Loucy (cell line): ENCODE data around the gene HMGB3.

Source experiments
- H2AFZ ChIP-seq: fragments of 200-600 bp; sonication (generic); 2 replicates; pipeline ENCODE4 v1.6.0; 2016; ENCODE audit warnings: antibody characterized with exemption, mild to moderate bottlenecking, low read length, moderate library complexity
- H3F3A ChIP-seq: fragments of 200-600 bp; 2 replicates; pipeline ENCODE4 v1.6.0; 2016; ENCODE audit warnings: antibody characterized with exemption, low read depth, mild to moderate bottlenecking
- H3K27me3 ChIP-seq: fragments of 200-600 bp; sonication (generic); 2 replicates; pipeline ENCODE4 v1.6.1; 2014; ENCODE audit warnings: low read length, mild to moderate bottlenecking; ENCODE audit not compliant: insufficient read depth, poor library complexity, severe bottlenecking
- H3K36me3 ChIP-seq: fragments of 200-600 bp; sonication (generic); 2 replicates; pipeline ENCODE4 v1.6.1; 2016; ENCODE audit warnings: low read length; ENCODE audit not compliant: insufficient read depth
- H3K4me1 ChIP-seq: fragments of 200-600 bp; sonication (generic); 2 replicates; pipeline ENCODE4 v1.5.1; 2014; ENCODE audit warnings: low read length, mild to moderate bottlenecking; ENCODE audit not compliant: insufficient read depth, poor library complexity, severe bottlenecking
- H3K4me2 ChIP-seq: fragments of 200-600 bp; sonication (generic); 2 replicates; pipeline ENCODE4 v1.6.0; 2014; ENCODE audit warnings: antibody characterized with exemption, low read length, low read depth, mild to moderate bottlenecking; ENCODE audit not compliant: poor library complexity, severe bottlenecking
- H3K4me3 ChIP-seq: fragments of 200-600 bp; sonication (generic); 2 replicates; pipeline ENCODE4 v1.5.1; 2014; ENCODE audit warnings: low read length, mild to moderate bottlenecking, mixed read lengths; ENCODE audit not compliant: poor library complexity, severe bottlenecking
- H3K79me2 ChIP-seq: fragments of 200-600 bp; sonication (generic); 2 replicates; pipeline ENCODE4 v1.6.1; 2014; ENCODE audit warnings: low read length; ENCODE audit not compliant: insufficient read depth
- H3K9ac ChIP-seq: fragments of 200-600 bp; sonication (generic); 2 replicates; pipeline ENCODE4 v1.6.0; 2014; ENCODE audit warnings: mild to moderate bottlenecking, low read depth, low read length, moderate library complexity; ENCODE audit not compliant: poor library complexity, severe bottlenecking
- H3K9me2 ChIP-seq: fragments of 200-600 bp; sonication (generic); replicated peaks from 2 replicates; pipeline ENCODE4 v1.6.1; 2016; ENCODE audit warnings: low read depth, low read length, mixed read lengths
- H3K9me3 ChIP-seq: fragments of 200-600 bp; sonication (generic); 2 replicates; pipeline ENCODE4 v1.6.1; 2014; ENCODE audit warnings: mild to moderate bottlenecking, antibody characterized with exemption, low read length, low read depth; ENCODE audit not compliant: insufficient read depth
- H4K20me1 ChIP-seq: fragments of 200-600 bp; sonication (generic); 2 replicates; pipeline ENCODE4 v1.6.0; 2014; ENCODE audit warnings: antibody characterized with exemption, low read length, mild to moderate bottlenecking; ENCODE audit not compliant: insufficient read depth, poor library complexity, severe bottlenecking
- EZH2phosphoT487 ChIP-seq: fragments of 200-600 bp; IDR thresholded peaks from 2 replicates; pipeline ENCODE4 v1.6.1; 2018; ENCODE audit warnings: antibody characterized with exemption, mild to moderate bottlenecking, moderate library complexity, borderline replicate concordance
- TF ChIP-seq, protein P1 (sequence below): fragments of 200-600 bp; sonication (generic); conservative IDR thresholded peaks from 2 replicates; pipeline ENCODE4 v1.5.1; 2014; ENCODE audit warnings: mild to moderate bottlenecking, antibody characterized with exemption, low read length

HMGB3 gene

DNA sequence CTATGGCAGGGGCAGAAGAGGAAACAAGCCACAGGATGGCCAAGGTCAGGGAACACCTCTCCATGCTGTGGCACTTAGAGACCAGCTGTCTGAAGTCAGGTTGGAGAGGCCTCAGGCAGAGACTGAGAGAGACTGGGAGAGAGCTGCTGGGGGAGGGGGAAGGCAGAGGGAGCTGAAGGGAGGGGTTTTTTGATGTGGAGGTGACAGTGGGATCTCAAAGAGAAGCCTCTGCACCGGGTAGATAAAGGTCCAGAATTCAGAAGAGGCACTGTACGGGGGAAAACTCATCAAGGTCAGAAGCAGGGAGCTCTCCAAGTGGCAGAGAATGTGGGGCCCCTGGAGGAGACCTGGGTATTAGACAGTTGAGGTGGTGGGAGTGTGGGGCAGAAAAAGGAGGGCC is 41.6 kb upstream of the HMGB3 start:
- Histone ChIP-seq H3K27me3 (no peaks in the 10 kb centered on the region), H3K79me2 (no peaks in the 10 kb centered on the region), H3K9ac (no peak overlapping the region), H2AFZ (no peak overlapping the region), H3K4me2 (no peak overlapping the region), H4K20me1 (no peaks in the 10 kb centered on the region), H3K4me3 (no peak overlapping the region), H3K4me1 (no peaks in the 10 kb centered on the region), H3K36me3 (no peaks in the 10 kb centered on the region), H3K9me2 (no peaks in the 10 kb centered on the region), H3K9me3 (no peaks in the 10 kb centered on the region), H3F3A (no peaks in the 10 kb centered on the region)
- TF ChIP-seq, protein P1, sequence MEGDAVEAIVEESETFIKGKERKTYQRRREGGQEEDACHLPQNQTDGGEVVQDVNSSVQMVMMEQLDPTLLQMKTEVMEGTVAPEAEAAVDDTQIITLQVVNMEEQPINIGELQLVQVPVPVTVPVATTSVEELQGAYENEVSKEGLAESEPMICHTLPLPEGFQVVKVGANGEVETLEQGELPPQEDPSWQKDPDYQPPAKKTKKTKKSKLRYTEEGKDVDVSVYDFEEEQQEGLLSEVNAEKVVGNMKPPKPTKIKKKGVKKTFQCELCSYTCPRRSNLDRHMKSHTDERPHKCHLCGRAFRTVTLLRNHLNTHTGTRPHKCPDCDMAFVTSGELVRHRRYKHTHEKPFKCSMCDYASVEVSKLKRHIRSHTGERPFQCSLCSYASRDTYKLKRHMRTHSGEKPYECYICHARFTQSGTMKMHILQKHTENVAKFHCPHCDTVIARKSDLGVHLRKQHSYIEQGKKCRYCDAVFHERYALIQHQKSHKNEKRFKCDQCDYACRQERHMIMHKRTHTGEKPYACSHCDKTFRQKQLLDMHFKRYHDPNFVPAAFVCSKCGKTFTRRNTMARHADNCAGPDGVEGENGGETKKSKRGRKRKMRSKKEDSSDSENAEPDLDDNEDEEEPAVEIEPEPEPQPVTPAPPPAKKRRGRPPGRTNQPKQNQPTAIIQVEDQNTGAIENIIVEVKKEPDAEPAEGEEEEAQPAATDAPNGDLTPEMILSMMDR: no peak
- no peak for TF ChIP-seq EZH2phosphoT487

DNA sequence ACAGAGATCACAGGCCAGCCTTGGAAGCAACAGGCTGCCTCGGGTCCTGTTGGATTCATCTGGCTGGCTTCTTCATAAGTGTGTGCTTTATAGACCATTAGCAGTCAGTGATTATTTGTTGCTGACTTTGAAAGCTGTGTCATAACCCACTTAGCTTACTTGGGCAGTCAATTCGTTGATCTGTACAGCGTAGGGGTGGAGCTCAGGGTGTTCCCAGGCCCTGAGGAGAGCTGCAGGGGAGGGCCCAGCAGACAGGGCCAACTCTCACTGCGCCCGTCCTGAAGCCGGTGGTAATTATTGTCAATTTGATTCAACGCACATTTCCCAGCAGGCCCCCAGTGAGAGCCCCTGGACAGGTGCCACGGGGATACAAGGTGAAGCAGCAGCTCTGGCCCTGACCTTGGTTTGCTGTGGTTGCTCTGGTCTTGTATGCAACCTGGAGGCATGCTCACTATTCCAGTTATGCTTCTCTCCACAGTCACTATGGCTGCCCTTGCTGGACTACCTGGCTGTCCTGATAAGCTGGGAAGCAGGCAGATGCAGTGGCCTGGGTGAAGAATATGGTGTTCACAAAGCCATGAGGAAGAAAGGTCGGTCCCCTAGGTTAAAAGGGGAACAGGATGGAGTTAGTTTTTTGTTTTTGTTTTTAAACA is 40.1 kb upstream of the HMGB3 start:
- no peaks in the 10 kb centered on the region for H3K4me1 ChIP-seq
- no peak overlapping the region for H3K9ac ChIP-seq
- H3K4me3 ChIP-seq: no peak overlapping the region
- no peaks in the 10 kb centered on the region for H3K27me3 ChIP-seq
- H3K4me2 ChIP-seq: no peak overlapping the region
- no peaks in the 10 kb centered on the region for H4K20me1 ChIP-seq
- H2AFZ ChIP-seq: no peak overlapping the region
- H3K79me2 ChIP-seq: no peaks in the 10 kb centered on the region
- H3K9me2 ChIP-seq: no peaks in the 10 kb centered on the region
- no peaks in the 10 kb centered on the region for H3F3A ChIP-seq
- H3K9me3 ChIP-seq: no peaks in the 10 kb centered on the region
- TF ChIP-seq, protein P1: no peak
- TF ChIP-seq EZH2phosphoT487: no peak
- H3K36me3 ChIP-seq: no peaks in the 10 kb centered on the region

GRCh38 chrX:150944233-150944632 is 38.9 kb upstream of the HMGB3 start:
- H3K9me2 ChIP-seq: no peaks in the 10 kb centered on the region
- no peaks in the 10 kb centered on the region for H3K79me2 ChIP-seq
- H3K36me3 ChIP-seq: no peaks in the 10 kb centered on the region
- H3K27me3 ChIP-seq: no peaks in the 10 kb centered on the region
- no peaks in the 10 kb centered on the region for H4K20me1 ChIP-seq
- no peak overlapping the region for H2AFZ ChIP-seq
- H3K9ac ChIP-seq: no peak overlapping the region
- no peak overlapping the region for H3K4me3 ChIP-seq
- TF ChIP-seq EZH2phosphoT487: no peak
- TF ChIP-seq, protein P1: no peak
- no peaks in the 10 kb centered on the region for H3K9me3 ChIP-seq
- no peaks in the 10 kb centered on the region for H3F3A ChIP-seq
- H3K4me1 ChIP-seq: no peaks in the 10 kb centered on the region
- H3K4me2 ChIP-seq: no peak overlapping the region
